Smooth muscle cell (in vitro differentiated cells): Measurements from ENCODE around the gene TUBA1B. TPM values are rescaled to one million over a fixed set of nuclear protein-coding genes. Genes with fewer than 3 reads are reported as not detected.

ENCODE experiments used
- DNase-seq: peaks from one replicate; lab custom pipeline; 2025; ENCODE audit not compliant: unreplicated experiment; lab: John Stamatoyannopoulos, UW
- H2AFZ ChIP-seq: fragments of 200-600 bp; sonication (generic); 2 replicates; pipeline ENCODE4 v1.6.0; 2016; ENCODE audit warnings: antibody characterized with exemption, low read depth, mild to moderate bottlenecking
- H3F3A ChIP-seq: fragments of 200-600 bp; sonication (generic); 2 replicates; pipeline ENCODE4 v1.6.0; 2017; ENCODE audit warnings: antibody characterized with exemption, low read depth
- H3K27ac ChIP-seq: fragments of 200-600 bp; sonication (generic); 2 replicates; pipeline ENCODE4 v1.5.1; 2016; ENCODE audit warnings: low read depth, mild to moderate bottlenecking
- H3K27me3 ChIP-seq: fragments of 200-600 bp; sonication (generic); 2 replicates; pipeline ENCODE4 v1.6.1; 2016; ENCODE audit warnings: low read depth, mild to moderate bottlenecking
- H3K36me3 ChIP-seq: fragments of 200-600 bp; sonication (generic); 2 replicates; pipeline ENCODE4 v1.5.1; 2016; ENCODE audit warnings: low read depth
- H3K4me1 ChIP-seq: fragments of 200-600 bp; sonication (generic); 2 replicates; pipeline ENCODE4 v1.5.1; 2016; ENCODE audit warnings: low read depth
- H3K4me2 ChIP-seq: fragments of 200-600 bp; sonication (generic); 2 replicates; pipeline ENCODE4 v1.6.0; 2016; ENCODE audit warnings: mild to moderate bottlenecking
- H3K4me3 ChIP-seq: fragments of 200-600 bp; sonication (generic); 2 replicates; pipeline ENCODE4 v1.5.1; 2016; ENCODE audit warnings: mild to moderate bottlenecking
- H3K79me2 ChIP-seq: fragments of 200-600 bp; sonication (generic); 2 replicates; pipeline ENCODE4 v1.6.0; 2016; ENCODE audit warnings: low read depth, mild to moderate bottlenecking
- H3K9ac ChIP-seq: fragments of 200-600 bp; sonication (generic); 2 replicates; pipeline ENCODE4 v1.6.0; 2016; ENCODE audit warnings: low read depth
- H3K9me3 ChIP-seq: fragments of 200-600 bp; sonication (generic); replicated peaks from 2 replicates; pipeline ENCODE4 v1.5.1; 2016; ENCODE audit warnings: low read depth
- H4K20me1 ChIP-seq: fragments of 200-600 bp; sonication (generic); 2 replicates; pipeline ENCODE4 v1.6.0; 2016; ENCODE audit warnings: low read depth
- WGBS: methylation state at CpG from one replicate; pipeline ENCODE4 v1.1.7; 2016; ENCODE audit warnings: low lambda C conversion rate; 5-methylcytosine and 5-hydroxymethylcytosine counted together
- polyA plus RNA-seq: library from polyadenylated mRNA; unstranded; fragments of >200 nt; fragmentation: Nextera tagmentation; extraction: Ambion mirVana; gene quantifications from 2 replicates; pipeline ENCODE4 v1.2.1, GENCODE V29; 2016
- total RNA-seq: library from RNA; depleted of rRNA; stranded (reverse); fragments of >200 nt; gene quantifications from 2 replicates; pipeline ENCODE4 v1.2.3, GENCODE V29; 2014
- TF ChIP-seq, protein P1 (sequence below): fragments of 200-600 bp; sonication (generic); IDR thresholded peaks from 2 replicates; pipeline ENCODE4 v1.5.1; 2017; ENCODE audit warnings: borderline replicate concordance, mild to moderate bottlenecking, antibody characterized with exemption; ENCODE audit not compliant: insufficient read depth, poor library complexity, severe bottlenecking

Gene TUBA1B
- total and polyA plus RNA-seq, 2 experiments from 2014 or later, result 1,405 to 1,427 TPM

DNA sequence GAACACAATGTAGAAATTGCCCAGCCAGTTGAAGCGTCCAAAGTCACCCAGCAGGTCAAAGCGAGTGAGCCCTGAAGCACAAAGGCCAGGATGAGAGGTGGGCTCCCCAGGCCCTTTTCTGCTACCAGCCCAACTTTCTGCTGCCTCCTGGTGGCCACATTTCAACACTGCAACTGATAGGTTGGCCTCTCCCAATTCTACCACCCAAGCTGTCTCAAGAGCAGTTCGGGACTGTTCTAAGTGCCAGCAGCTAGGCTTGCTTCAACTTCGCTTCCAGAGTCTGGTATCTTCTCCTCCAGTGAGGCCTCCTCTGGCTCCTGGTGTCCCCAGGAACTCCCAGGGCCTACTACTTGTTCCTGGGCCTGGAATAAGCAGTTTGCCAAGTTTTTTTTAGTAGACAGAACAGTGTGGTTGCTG, 33.2 kb downstream of the TUBA1B start:
- H3K79me2 ChIP-seq, result no peaks in the 10 kb centered on the region
- no peak for DNase-seq
- no peak overlapping the region for H3K27ac ChIP-seq
- H3K9ac ChIP-seq, result no peak overlapping the region
- peaks cover 10% of the 10 kb centered on the region for H3K4me1 ChIP-seq
- H3K4me3 ChIP-seq, result no peak overlapping the region
- H2AFZ ChIP-seq, result no peak overlapping the region
- TF ChIP-seq, protein P1, sequence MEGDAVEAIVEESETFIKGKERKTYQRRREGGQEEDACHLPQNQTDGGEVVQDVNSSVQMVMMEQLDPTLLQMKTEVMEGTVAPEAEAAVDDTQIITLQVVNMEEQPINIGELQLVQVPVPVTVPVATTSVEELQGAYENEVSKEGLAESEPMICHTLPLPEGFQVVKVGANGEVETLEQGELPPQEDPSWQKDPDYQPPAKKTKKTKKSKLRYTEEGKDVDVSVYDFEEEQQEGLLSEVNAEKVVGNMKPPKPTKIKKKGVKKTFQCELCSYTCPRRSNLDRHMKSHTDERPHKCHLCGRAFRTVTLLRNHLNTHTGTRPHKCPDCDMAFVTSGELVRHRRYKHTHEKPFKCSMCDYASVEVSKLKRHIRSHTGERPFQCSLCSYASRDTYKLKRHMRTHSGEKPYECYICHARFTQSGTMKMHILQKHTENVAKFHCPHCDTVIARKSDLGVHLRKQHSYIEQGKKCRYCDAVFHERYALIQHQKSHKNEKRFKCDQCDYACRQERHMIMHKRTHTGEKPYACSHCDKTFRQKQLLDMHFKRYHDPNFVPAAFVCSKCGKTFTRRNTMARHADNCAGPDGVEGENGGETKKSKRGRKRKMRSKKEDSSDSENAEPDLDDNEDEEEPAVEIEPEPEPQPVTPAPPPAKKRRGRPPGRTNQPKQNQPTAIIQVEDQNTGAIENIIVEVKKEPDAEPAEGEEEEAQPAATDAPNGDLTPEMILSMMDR, result peak; percentile 75
- H3K9me3 ChIP-seq, result no peaks in the 10 kb centered on the region
- H4K20me1 ChIP-seq, result peaks cover 45% of the 10 kb centered on the region
- WGBS, result 69% methylated on average over 4 of the region's 4 CpGs
- H3K27me3 ChIP-seq, result peaks cover 27% of the 10 kb centered on the region
- peaks cover 3% of the 10 kb centered on the region for H3K36me3 ChIP-seq
- no peaks in the 10 kb centered on the region for H3F3A ChIP-seq
- no peak overlapping the region for H3K4me2 ChIP-seq

DNA sequence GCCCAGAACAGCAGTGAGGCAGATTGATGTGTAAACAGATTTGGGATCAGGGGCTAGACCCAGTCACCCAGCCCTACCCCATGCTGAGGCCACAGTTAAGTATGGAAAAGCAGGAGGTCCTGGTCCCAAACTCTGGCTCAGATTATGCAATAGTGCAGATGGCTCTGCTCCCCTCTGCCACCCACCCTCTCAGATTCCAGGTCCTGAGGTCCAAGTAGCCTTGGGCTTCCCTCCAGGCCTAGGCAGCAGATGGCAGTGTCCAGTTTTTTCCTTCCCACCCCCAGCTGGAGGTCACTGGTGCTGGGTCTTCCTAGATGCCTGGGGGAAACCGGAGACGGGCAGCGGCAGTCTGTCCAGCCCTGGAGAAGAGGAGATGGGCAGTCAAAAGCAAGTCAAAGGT, 33.8 kb downstream of the TUBA1B start:
- Histone ChIP-seq H3F3A (no peaks in the 10 kb centered on the region), H3K4me2 (no peak overlapping the region), H2AFZ (no peak overlapping the region), H4K20me1 (peaks cover 39% of the 10 kb centered on the region), H3K27me3 (peaks cover 34% of the 10 kb centered on the region), H3K9me3 (no peaks in the 10 kb centered on the region), H3K4me3 (no peak overlapping the region), H3K79me2 (no peaks in the 10 kb centered on the region), H3K9ac (no peak overlapping the region), H3K4me1 (peaks cover 14% of the 10 kb centered on the region), H3K27ac (no peak overlapping the region), H3K36me3 (peaks cover 3% of the 10 kb centered on the region)
- DNase-seq, result no peak
- 91% methylated on average over 3 of the region's 3 CpGs for WGBS
- TF ChIP-seq, protein P1, result no peak

DNA sequence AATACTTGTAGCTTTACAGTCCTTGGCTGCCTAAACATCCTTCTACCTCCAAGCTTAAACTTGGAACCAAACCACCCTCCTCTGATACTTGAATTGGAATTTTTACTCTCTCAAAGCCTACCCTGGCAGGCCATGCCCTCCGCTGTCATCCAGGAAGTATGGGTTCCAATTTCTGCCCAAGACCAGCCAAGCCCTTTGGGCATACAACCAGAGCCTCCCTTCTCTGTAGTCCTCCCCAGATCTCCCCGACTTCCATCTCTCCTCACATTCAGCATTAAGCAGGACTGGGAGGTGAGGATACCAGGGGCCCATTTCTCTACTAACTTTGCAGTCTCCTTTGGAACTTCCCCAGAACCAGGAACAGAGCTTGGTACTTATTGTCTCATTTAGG, 36.2 kb downstream of the TUBA1B start:
- DNase-seq, result no peak
- Histone ChIP-seq H3F3A (no peaks in the 10 kb centered on the region), H3K27ac (no peak overlapping the region), H2AFZ (no peak overlapping the region), H3K4me2 (peak overlapping the region; percentile 48), H3K4me1 (peaks cover 28% of the 10 kb centered on the region), H3K9ac (no peak overlapping the region), H3K27me3 (peaks cover 58% of the 10 kb centered on the region), H3K4me3 (no peak overlapping the region), H3K36me3 (peaks cover 3% of the 10 kb centered on the region), H4K20me1 (peaks cover 24% of the 10 kb centered on the region), H3K79me2 (no peaks in the 10 kb centered on the region), H3K9me3 (no peaks in the 10 kb centered on the region)
- 87% methylated on average over 2 of the region's 2 CpGs for WGBS
- TF ChIP-seq, protein P1, result no peak
